T-helper 9 cell (primary cell): ENCODE results near the gene PKP4.

ENCODE experiments used
- DNase-seq: peaks from one replicate; pipeline ENCODE4 v3.0.0-alpha.2; 2020

PKP4 gene

GRCh38 chr2:158655628-158656027 lies 198.9 kb downstream of the PKP4 start:
- no peak for DNase-seq

GRCh38 chr2:158656492-158657229 lies 199.9 kb downstream of the PKP4 start:
- no peak for DNase-seq

GRCh38 chr2:158658396-158658795 lies 201.6 kb downstream of the PKP4 start:
- no peak for DNase-seq

GRCh38 chr2:158659483-158659882 lies 202.7 kb downstream of the PKP4 start:
- DNase-seq: no peak

- DNase-seq: no peak
Measured at GRCh38 chr2:158661231-158661630, 204.5 kb downstream of the PKP4 start.

GRCh38 chr2:158662421-158662820 lies 205.7 kb downstream of the PKP4 start:
- no peak for DNase-seq

GRCh38 chr2:158663796-158664195 lies 207.0 kb downstream of the PKP4 start:
- no peak for DNase-seq

- no peak for DNase-seq
Measured at GRCh38 chr2:158664987-158665386, 208.2 kb downstream of the PKP4 start.

GRCh38 chr2:158665536-158666302 lies 209.0 kb downstream of the PKP4 start:
- no peak for DNase-seq

GRCh38 chr2:158666969-158667368 lies 210.2 kb downstream of the PKP4 start:
- DNase-seq: no peak

GRCh38 chr2:158667586-158667985 lies 210.8 kb downstream of the PKP4 start:
- no peak for DNase-seq

- no peak for DNase-seq
Measured at GRCh38 chr2:158668001-158668765, 211.4 kb downstream of the PKP4 start.

- no peak for DNase-seq
Measured at GRCh38 chr2:158670292-158670691, 213.5 kb downstream of the PKP4 start.

GRCh38 chr2:158671360-158672245 lies 214.9 kb downstream of the PKP4 start:
- no peak for DNase-seq

GRCh38 chr2:158676295-158676694 lies 219.5 kb downstream of the PKP4 start:
- DNase-seq: no peak

- DNase-seq: no peak
Measured at GRCh38 chr2:158676696-158677095, 219.9 kb downstream of the PKP4 start.

- DNase-seq: no peak
Measured at GRCh38 chr2:158677542-158677941, 220.8 kb downstream of the PKP4 start.

- DNase-seq: no peak
Measured at GRCh38 chr2:158681816-158682215, 225.1 kb downstream of the PKP4 start.

GRCh38 chr2:158685646-158686045 lies 228.9 kb downstream of the PKP4 start:
- no peak for DNase-seq

GRCh38 chr2:158686210-158686691 lies 229.5 kb downstream of the PKP4 start:
- no peak for DNase-seq

- no peak for DNase-seq
Measured at GRCh38 chr2:158687315-158687714, 230.6 kb downstream of the PKP4 start.

GRCh38 chr2:158688721-158689120 lies 232.0 kb downstream of the PKP4 start:
- DNase-seq: no peak
